Measurements from ENCODE around the gene TMEM225B.
"Not testable (repeated sequence)": the region's sequence is repeated elsewhere in the genome, so short reads cannot be mapped to it uniquely, and the experiment has no call there.

TMEM225B gene

DNA sequence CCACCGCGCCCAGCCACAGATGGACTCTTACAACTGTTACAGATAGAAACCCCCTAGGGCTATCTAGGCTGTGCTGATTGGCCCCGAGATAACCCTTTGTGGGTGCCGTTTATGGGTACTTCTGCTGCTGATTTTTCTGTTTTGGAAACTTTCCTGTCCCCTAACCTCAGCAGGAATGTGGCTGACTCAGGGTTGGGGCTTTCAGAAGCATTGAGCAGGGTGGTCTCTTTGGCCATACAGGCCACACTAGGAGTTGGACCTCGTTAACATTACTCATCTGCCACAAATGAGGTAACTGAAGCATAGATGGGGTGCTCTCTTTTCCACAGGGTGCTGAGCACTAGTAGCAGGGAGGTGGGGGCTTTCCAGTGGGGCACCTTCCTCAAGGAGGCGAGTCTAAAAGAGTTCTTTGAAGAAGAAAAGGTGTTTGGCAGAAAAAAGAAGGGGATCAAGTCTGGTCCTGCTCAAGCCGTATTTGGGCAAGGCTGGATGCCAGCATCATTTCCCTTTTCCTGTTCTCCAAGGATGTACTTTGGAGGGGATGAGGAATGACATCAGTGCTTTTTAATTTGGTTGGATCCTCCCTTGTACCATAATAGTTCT, 25.1 kb downstream of the TMEM225B start:
- no peak for DNase-seq (ENCODE audit: low read depth in 3 of 3)

DNA sequence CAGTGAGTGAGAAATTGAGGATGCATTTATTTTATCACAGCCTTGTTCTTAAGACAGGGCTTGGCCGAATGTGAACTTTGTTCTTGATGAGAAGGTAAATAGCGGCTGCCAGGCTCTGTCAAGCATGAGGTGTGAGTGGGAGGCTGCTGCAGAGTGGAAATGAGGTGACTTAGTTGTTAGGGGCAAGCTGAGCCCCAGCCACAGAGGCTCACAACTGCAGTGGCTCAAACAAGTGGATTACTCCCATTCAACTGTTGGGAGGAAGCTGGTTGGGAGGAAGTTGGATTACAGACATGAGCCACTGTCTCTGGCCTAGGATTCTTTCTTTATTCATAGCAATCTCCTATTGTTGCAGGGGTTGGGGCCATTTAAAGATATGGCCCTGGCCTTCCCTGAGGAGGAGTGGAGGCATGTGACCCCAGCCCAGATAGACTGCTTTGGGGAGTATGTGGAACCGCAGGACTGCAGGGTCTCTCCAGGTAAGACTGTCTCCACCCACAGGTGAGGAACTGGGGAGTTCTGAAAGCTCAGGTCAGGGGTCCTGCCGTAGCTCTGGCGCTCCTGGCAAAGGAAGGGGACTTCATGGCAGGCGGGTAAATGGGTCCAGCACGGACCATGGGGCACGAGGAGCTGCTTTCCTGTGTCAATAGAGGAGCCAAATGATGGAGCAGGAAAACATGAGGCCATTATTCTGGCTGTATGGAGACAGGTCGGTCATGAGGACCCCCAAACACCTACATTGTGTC, 25.8 kb downstream of the TMEM225B start:
- DNase-seq (ENCODE audit: low read depth in 3 of 3), result no peak

DNA sequence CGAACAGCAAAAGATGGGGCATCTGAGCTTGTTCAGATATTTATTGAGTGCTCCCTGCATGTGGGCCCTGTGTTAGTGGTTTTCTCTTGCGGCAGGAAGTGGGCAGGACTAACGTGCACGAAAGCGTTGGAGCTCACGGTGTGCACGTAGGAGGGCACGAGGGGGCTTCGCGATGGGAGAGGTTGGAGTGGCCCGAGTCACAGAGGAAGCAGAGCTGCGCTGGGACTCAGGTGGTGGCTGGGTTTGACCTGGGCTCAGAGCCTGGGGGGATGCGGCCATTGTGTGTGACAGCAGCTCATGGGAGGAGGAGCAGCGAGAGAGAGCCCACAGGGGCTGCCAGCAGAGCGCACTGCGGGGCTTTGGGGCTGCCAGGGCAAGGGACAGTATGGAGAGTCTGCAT, 26.4 kb downstream of the TMEM225B start:
- peak; percentile 28 to 40 (median 34) for DNase-seq (ENCODE audit: low read depth in 3 of 3)

DNA sequence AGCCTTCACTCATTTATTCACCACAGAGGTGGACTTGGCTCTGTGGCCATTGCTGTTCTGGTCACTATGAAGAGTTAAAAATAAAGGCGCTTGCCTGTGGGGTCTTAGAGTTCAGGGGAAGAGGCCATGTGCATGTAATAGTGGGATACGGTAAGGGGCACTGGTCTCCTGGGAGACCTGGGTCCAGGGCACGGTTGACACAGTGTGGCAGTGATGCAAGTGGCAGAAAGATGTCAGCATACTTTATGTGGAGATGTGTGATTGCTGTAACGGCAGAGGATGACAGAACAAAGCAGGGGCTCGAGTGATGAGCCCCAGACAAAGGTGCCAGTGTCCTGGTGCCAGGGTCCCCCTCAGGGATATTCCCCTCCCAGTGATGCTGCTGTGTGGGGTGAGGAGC, 27.3 kb downstream of the TMEM225B start:
- no peak for DNase-seq (ENCODE audit: low read depth in 3 of 3)

DNA sequence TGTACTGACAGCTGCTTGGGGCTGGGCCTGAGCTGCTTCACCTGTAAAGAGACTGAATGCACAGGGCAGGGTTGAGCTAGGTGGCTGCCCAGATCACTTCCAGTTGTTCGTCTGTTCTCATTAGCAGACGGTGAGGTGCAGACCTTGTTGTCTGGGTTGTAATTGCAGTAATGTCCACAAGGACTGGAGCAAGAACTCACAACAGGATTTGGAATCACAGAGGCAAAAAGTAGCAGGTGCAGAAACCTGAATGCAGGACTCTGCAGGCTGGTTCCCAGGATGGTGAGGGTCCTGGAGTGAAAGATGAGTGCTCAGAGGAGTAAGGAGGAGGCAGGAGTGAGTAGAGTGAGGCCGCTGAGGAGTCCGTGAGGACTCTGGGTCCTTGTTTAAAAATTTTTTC, 27.9 kb downstream of the TMEM225B start:
- DNase-seq (ENCODE audit: low read depth in 3 of 3), result no peak

DNA sequence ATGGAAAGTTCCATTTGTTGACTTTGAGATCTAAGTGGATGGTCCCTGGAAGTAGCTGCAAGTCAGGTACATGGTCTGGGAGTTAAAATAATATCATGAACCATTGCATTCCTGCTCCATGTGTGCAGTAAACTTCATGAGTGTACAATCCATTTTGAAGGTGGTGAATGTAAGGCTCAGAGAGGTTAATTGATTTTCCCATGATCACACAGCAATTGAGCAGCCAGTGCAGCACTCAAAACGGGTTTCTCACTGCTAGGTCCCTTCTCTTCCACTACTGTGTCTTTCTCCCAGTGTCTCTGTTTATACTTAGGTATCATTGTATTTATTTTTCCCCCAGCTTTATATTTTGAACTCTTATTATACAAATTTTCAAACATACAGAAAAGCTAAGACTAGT, 28.6 kb downstream of the TMEM225B start:
- DNase-seq (ENCODE audit: low read depth in 3 of 3), result no peak

DNA sequence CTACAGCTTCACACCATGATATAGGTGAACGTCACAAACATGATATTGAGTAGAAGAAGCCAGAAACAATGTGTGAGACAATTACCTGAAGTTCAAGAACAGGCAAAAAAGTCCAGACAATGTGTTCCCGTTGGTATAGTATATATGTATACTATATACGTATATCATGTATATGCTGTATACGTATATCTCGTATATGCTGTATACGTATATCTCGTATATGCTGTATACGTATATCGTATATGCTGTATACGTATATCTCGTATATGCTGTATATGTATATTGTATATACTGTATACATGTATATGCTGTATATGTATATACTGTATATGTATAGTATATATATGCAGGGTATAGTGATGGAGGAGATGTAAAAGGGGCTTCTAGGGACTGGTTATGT, 29.4 kb downstream of the TMEM225B start:
- DNase-seq (ENCODE audit: low read depth in 3 of 3), result no peak

DNA sequence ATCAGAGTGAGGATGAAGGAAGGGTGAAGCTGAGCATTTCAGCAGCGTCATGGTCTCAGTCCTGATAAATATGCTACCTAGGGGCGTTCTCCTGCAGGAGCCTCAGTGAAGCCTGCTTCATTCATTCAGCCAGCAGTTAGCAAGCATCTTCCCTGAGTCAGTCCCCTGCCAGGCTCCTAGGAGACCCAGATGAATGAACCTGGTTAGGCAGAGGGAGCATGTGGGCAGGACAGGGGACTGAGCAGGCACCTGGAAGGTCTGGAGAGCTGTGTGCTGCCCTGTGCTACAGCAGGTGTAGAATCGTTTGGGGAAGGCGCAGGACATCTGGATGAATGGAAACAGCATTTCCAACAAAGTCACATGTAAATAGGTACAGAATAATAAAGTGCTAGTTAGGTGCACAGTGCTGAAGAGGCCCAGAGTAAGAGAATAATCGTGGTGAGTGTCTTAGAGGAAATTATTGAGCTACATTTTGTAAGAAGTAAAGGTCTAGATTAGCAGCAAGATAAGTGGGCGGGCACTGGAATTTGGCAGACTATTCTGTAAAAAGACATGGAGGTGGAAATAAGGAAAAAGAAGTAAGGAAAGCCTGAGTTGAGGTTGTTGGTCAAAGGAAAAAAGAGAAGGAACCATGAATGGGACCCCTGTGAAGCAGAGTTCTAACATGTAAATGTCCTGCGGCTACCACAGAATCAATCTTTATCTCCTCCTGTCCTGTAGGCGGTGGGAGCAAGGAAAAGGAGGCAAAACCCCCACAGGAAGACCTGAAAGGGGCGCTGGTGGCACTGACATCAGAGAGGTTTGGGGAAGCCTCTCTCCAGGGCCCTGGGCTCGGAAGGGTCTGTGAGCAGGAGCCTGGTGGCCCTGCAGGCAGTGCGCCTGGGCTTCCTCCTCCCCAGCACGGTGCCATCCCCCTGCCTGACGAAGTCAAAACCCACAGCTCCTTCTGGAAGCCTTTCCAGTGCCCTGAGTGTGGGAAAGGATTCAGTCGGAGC, 30.7 kb downstream of the TMEM225B start:
- DNase-seq (ENCODE audit: low read depth in 3 of 3), result no peak

DNA sequence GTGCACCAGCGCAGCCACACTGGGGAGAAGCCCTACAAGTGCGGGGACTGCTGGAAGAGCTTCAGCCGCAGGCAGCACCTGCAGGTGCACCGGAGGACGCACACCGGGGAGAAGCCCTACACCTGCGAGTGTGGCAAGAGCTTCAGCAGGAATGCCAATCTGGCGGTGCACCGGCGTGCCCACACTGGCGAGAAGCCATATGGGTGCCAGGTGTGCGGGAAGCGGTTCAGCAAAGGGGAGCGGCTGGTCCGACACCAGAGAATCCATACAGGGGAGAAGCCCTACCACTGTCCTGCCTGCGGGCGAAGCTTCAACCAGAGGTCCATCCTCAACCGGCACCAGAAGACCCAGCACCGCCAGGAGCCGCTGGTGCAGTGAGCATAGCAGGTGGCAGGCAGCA, 31.6 kb downstream of the TMEM225B start:
- DNase-seq (ENCODE audit: low read depth in 3 of 3), result no peak

DNA sequence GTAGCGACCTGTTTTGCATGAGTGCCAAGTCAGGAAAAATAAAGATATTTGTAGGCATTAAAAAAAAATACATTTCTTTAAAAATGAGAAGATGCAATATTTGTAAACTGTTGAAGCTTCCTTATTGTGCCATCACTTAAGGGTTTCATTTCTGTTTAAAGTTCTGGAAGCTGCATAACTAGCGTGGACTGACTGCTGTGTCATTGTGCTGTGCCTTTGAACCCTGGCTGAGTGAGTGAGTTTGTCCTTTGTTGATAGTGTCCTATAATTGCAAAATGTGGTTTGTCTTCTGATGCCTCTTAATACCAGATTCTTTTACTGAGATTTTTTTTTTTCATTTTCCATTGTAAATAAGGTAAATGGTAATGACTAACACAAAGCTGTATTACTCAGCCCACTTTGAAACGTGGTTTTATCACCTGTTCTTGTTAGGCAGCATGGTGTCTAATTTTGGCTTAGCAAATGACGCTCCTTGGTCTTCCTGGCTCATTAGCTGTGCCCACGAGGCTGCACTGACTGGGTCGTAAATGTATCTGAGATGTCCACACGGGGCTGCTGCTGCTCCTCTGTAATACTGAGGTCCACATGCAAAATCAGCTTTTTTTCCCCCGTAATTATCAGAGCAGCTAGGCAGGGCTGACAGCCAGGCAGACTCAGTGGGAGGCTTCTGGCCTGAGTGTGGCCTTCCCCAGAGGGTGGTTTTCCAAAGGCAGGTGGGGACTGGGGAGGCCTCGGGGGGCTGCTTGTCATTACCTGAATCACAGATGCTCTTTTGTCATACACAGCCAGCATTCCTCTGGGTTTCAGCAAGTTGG, 33.4 kb downstream of the TMEM225B start:
- no peak for DNase-seq (ENCODE audit: low read depth in 3 of 3)

DNA sequence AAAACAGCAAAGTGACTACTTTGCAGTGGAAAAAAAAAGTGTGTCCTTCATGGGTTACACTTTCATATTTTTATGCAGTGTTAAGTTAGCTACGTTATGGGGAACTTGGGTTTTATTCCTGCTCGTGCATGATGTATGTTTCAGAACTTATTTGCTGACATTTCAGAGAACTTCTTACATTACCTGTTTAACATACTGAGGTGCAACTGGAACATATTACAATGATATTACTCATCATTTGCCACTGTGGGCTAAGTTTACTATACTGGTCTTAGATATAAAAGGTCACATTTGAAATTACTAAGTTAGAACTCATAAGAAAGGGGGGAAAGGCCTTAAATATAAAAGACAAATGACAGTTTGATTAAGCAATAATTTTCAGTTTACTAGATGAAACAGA, 39.3 kb downstream of the TMEM225B start:
- not testable (repeated sequence) for DNase-seq (ENCODE audit: low read depth in 3 of 3)

DNA sequence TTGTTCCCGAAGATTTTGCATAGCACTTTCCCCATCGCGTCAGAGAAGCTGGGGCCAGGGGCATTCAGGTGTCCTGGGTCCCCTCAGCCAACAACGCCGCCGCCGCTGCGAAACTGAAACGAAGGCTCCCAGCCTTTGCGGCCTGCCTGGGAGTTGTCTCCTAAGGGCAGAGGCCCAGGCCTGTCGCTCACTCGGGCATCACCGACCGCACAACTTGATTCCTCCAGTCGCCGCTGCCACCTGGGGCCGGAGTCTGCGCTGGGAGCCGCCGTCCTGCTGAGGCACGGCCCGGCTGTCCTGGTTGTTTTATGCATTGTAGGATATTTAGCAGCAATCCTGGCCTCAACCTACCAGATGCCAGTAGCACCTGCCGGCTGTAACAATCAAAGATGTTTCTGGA, 40.7 kb downstream of the TMEM225B start:
- no peak for DNase-seq (ENCODE audit: low read depth in 3 of 3)

DNA sequence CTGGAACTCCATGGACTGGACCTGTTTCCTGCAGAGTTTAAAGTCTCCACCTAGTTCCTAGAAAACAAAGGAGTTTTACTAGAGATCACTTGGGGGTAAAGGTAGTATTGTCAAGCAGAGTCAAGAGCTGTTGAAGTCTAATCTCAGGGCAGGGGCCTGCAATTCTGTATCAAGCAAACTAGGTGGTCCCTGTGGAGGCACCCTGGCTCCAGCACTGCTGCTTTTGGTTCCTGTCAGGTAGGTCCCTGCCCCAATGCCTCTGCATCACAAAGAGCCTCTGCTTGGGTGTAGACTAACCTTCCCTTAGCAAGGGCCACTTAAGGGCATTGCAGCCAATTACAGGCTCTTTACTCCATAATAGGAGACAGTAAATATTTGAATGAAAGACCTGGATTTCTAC, 41.2 kb downstream of the TMEM225B start:
- DNase-seq (ENCODE audit: low read depth in 3 of 3), result no peak

DNA sequence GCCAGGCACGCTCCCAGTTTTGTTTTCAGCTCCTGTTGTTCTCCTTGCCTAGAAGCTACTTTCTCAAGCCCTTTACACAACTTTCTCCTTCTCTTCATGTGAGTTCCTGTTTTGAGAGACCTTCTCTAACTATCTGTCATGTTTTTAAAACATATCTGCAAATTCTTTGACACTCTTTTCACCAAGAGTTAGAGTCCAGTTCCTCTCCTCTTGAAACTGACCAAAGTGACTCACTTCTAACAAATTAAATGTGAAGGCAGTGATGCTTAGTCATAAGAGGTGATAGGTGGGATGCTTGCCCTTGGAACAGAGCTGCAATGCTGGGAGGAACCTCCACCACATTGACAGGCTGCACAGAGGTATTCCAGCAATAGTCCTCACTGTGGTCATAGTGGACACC, 44.0 kb downstream of the TMEM225B start:
- no peak for DNase-seq (ENCODE audit: low read depth in 3 of 3)

DNA sequence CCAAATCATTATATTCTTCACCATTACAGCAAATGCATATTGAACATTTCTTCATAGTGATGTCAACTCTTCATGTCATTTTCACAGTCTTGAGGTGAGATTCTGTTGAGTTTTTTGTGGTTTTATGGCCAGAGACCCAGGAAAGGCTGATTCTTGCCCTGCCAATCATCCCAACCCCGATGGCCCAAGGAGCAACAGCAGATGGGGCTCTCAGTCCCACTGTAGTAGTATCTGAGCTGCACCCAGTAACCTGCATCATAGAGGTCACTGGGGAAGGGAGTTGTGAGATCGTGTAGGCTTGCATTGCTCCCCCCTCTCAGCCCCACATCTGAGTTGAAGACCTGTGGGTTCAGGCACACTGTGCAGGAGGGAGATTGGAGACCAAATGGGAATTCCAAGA, 45.4 kb downstream of the TMEM225B start:
- DNase-seq (ENCODE audit: low read depth in 3 of 3), result no peak

DNA sequence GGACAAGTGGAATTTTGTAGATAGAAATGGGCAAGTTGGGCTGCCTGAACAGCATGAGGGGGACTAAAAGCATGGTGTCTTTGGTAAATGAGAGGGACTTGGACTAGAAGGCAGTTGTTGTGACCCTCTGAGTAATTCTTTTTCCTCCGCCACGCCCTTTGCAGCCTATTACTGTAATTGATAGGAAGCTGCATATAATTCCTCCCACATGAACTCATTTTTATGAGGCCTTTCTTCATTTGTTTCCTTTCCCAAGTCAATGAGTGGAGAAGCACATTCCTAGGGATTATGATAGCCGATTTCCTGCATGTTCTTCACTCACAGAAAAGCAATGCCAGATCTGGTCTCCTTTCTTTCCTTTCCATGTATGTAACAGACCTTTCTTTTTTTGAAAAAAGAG, 46.4 kb downstream of the TMEM225B start:
- no peak for DNase-seq (ENCODE audit: low read depth in 3 of 3)

DNA sequence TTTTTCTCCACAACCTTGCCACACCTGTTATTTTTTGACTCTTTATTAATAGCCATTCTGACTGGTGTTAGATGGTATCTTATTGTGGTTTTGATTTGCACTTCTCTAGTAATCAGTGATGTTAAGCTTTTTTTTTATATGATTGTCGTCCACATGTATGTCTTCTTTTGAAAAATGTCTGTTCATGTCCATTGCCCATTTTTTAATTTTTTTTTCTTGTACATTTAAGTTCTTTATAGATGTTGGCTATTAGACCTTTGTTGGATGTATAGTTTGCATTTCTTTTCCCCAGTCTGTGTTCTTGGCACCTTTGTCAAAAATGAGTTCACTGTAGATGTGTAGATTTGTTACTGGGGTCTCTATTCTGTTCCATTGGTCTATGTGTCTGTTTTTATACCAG, 47.5 kb downstream of the TMEM225B start:
- DNase-seq (ENCODE audit: low read depth in 3 of 3), result no peak

DNA sequence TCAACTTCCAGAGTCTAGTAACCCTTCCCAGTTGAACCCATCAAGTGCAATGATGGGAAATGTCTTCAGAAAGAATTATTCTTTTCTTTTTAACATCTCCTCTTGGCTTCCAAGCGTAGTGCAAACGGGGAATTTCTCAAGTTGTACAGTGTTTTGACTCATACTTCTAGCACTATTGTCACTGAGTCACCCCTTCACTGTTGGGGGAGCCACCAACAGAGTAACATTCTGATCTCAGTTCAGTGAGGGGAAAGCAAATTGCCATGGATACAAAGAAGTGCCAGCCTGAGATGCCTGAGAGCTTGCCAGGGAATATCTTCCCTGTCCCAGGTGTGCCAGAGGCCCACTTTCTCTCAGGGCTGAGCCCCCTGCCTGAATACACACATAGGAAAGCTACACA, 50.8 kb downstream of the TMEM225B start:
- DNase-seq (ENCODE audit: low read depth in 3 of 3), result no peak

DNA sequence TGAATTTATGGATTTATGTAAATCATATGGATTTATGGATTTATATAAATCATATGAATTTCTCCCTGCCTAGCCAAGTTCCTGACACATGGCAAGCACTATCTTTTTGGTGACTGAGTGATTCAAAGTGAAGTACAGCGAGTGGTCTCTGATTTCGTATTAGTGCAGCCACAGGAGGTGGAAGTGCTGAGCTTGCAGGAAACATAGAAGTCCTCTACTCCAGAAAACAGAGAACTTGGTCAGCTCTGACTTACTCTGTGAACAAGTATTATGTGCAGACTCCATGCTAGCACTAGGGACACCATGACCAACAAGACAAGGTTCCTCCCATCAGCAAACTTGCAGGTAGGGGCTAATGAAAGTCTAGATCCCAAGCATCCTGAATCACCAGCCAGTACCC, 53.2 kb downstream of the TMEM225B start:
- DNase-seq (ENCODE audit: low read depth in 3 of 3), result no peak

DNA sequence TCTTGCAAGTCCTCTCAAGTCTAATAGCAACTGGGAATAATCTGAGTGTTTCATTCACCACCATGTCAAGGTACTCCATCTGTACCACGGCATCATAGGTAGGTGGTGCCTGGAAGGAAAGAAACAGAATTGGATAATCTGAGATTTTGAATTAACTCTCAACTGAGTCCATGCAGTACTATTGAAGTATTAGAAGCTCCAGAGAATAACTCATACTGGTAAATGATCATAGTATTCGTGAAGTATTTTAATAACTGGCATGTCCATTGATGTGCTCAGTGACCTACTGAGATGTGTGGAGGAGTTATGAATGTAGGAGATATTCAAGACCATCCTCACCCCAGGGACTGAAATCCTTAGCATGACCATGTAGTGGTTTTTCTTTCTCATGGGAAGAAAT, 54.6 kb downstream of the TMEM225B start:
- no peak for DNase-seq (ENCODE audit: low read depth in 3 of 3)

DNA sequence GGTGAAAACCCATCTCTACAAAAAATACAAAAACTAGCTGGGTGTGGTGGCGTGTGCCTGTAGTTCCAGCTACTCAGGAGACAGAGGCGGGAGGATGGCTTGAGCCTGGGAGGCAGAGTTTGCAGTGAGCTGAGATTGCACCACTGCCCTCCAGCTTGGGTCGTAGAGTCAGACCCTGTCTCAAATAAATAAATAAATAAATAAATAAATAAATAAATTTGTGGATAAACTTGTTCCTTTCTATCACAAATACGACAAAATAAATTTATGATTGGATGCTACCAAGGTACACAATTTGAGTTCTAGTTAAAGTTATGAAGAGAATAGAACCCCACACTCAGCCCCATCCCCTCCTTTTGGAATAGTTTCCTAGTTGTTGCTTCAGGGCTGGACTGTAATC, 55.2 kb downstream of the TMEM225B start:
- DNase-seq (ENCODE audit: low read depth in 3 of 3), result not testable (repeated sequence)

DNA sequence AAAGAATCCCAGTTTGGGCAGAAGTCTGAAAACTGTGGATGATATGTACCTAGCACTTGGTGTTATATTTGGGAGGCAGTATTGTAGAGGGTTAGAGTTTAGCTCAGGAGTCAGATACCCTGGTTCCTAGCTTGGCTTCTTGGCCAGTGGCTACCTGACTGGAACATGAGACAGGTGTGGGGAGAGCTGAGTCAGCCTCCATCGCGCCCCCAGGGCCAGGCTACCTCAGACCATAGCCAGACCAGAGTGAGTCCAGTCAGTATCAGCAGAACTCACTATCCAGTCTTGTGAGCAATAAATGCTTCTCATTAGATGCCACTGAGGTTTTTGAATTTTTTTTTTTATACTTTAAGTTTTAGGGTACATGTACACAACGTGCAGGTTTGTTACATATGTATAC, 55.7 kb downstream of the TMEM225B start:
- DNase-seq (ENCODE audit: low read depth in 3 of 3), result no peak
